HuH-7.5 (cell line): ENCODE results near the gene COCH.
A peak's percentile ranks its signal among the peaks of the same experiment; 100 is the strongest.

Experiments
- DNase-seq: peaks from one replicate; pipeline ENCODE4 v3.0.0; 2011; ENCODE audit warnings: low spot score

Gene COCH

GRCh38 chr14:30874120-30874998 is at the start of gene COCH:
COCH (plus strand) TSS chr14:30874559; CDS start chr14:30874939, 380 bp downstream.
- peak; percentile 97 for DNase-seq

- DNase-seq = no peak
Measured at GRCh38 chr14:30826070-30826469, 48.3 kb upstream of the COCH start.

- DNase-seq = no peak
Measured at GRCh38 chr14:30829853-30830252, 44.5 kb upstream of the COCH start.

GRCh38 chr14:30834353-30834752 is 40.0 kb upstream of the COCH start:
- DNase-seq = no peak

- no peak for DNase-seq
Measured at GRCh38 chr14:30838351-30838750, 36.0 kb upstream of the COCH start.

GRCh38 chr14:30840086-30840779 is 34.1 kb upstream of the COCH start:
- no peak for DNase-seq

GRCh38 chr14:30842431-30842830 is 31.9 kb upstream of the COCH start:
- DNase-seq = no peak

- DNase-seq = no peak
Measured at GRCh38 chr14:30848449-30849240, 25.7 kb upstream of the COCH start.

- DNase-seq = no peak
Measured at GRCh38 chr14:30849354-30849753, 25.0 kb upstream of the COCH start.

GRCh38 chr14:30849983-30850382 is 24.4 kb upstream of the COCH start:
- DNase-seq = no peak

GRCh38 chr14:30853946-30854345 is 20.4 kb upstream of the COCH start:
- DNase-seq = no peak

GRCh38 chr14:30854492-30854891 is 19.9 kb upstream of the COCH start:
- DNase-seq = no peak

- no peak for DNase-seq
Measured at GRCh38 chr14:30855345-30856037, 18.9 kb upstream of the COCH start.

- DNase-seq = no peak
Measured at GRCh38 chr14:30861200-30861599, 13.2 kb upstream of the COCH start.

- DNase-seq = no peak
Measured at GRCh38 chr14:30864934-30865333, 9.4 kb upstream of the COCH start.

GRCh38 chr14:30868736-30869135 is 5.6 kb upstream of the COCH start:
- DNase-seq = no peak

- DNase-seq = no peak
Measured at GRCh38 chr14:30869551-30870155, 4.7 kb upstream of the COCH start.

GRCh38 chr14:30872602-30873001 is 1.8 kb upstream of the COCH start:
- no peak for DNase-seq

- peak; percentile 56 for DNase-seq
Measured at GRCh38 chr14:30873308-30874119, 845 bp upstream of the COCH start.

- DNase-seq = peak; percentile 73
Measured at GRCh38 chr14:30874999-30875787, 834 bp downstream of the COCH start.
